IMR-90 (cell line): ENCODE results near the gene RAB40C. TPM values are rescaled to one million over a fixed set of nuclear protein-coding genes. Genes with fewer than 3 reads are reported as not detected.

ENCODE experiments used
- ATAC-seq: fragments of 200-7000 bp; cut with Tn5 transposase; 2 replicates; pipeline ENCODE4 v1.9.1; 2020; ENCODE audit warnings: low read depth, mild to moderate bottlenecking, moderate library complexity
- BruUV-seq: library from RNA; stranded (reverse); fragments of 400-500 nt; replicated peaks from 2 replicates; lab custom pipeline; 2021; lab: Mats Ljungman, UMichigan
- CTCF ChIA-PET: fragments of 300-600 bp; formaldehyde crosslinking; extraction: SDS; loops from one replicate; lab custom pipeline; 2021; ENCODE audit warnings: antibody characterized with exemption; lab: Yijun Ruan, JAX
- POLR2A ChIA-PET: fragments of 300-600 bp; sonication (Branson Sonifier 250); formaldehyde crosslinking; loops from one replicate; lab custom pipeline; 2022; ENCODE audit warnings: antibody characterized with exemption; ENCODE audit not compliant: unreplicated experiment; lab: Charles Lee
- DNase-seq: peaks from one replicate; pipeline ENCODE4 v3.0.0; 2013
- H2AFZ ChIP-seq: replicated peaks from 2 replicates; pipeline ENCODE3; 2013; ENCODE audit warnings: low read length, mild to moderate bottlenecking; ENCODE audit not compliant: poor library complexity
- H2AK5ac ChIP-seq: 2 replicates; pipeline ENCODE4 v1.6.1; 2013; ENCODE audit warnings: low read depth, low read length, inconsistent platforms
- H2AK9ac ChIP-seq: replicated peaks from 2 replicates; pipeline ENCODE3; 2013; ENCODE audit warnings: mild to moderate bottlenecking, low read depth, low read length, moderate library complexity; ENCODE audit not compliant: poor library complexity
- H2BK120ac ChIP-seq: 2 replicates; pipeline ENCODE4 v1.6.1; 2013; ENCODE audit warnings: low read depth, low read length, inconsistent platforms
- H2BK15ac ChIP-seq: 3 replicates; pipeline ENCODE4 v1.6.1; 2013; ENCODE audit warnings: low read depth, low read length, inconsistent platforms
- H2BK20ac ChIP-seq: 2 replicates; pipeline ENCODE4 v1.6.1; 2013; ENCODE audit warnings: low read depth, mild to moderate bottlenecking, inconsistent platforms, low read length, moderate library complexity
- H2BK5ac ChIP-seq: 2 replicates; pipeline ENCODE4 v1.6.1; 2013; ENCODE audit warnings: mild to moderate bottlenecking, low read depth, low read length, inconsistent platforms; ENCODE audit not compliant: poor library complexity, severe bottlenecking
- H3K14ac ChIP-seq: replicated peaks from 2 replicates; pipeline ENCODE4 v1.6.1; 2013; ENCODE audit warnings: low read depth, low read length, inconsistent platforms
- H3K18ac ChIP-seq: 2 replicates; pipeline ENCODE4 v1.6.1; 2013; ENCODE audit warnings: low read depth, low read length, control low read depth
- H3K23ac ChIP-seq: 2 replicates; pipeline ENCODE4 v1.6.1; 2013; ENCODE audit warnings: low read depth, low read length, inconsistent platforms
- H3K27ac ChIP-seq: 2 replicates; pipeline ENCODE4 v1.5.1; 2013; ENCODE audit warnings: mild to moderate bottlenecking, control low read depth, low read length; ENCODE audit not compliant: insufficient read depth
- H3K27me3 ChIP-seq: 2 replicates; pipeline ENCODE4 v1.6.1; 2013; ENCODE audit warnings: low read length; ENCODE audit not compliant: control insufficient read depth, insufficient read depth
- H3K36me3 ChIP-seq: 2 replicates; pipeline ENCODE4 v1.6.1; 2013; ENCODE audit warnings: low read length, mixed read lengths; ENCODE audit not compliant: control insufficient read depth, insufficient read depth
- H3K4ac ChIP-seq: 2 replicates; pipeline ENCODE4 v1.6.1; 2013; ENCODE audit warnings: low read depth, low read length, inconsistent platforms
- H3K4me1 ChIP-seq: 2 replicates; pipeline ENCODE4 v1.6.1; 2013; ENCODE audit warnings: low read length, mixed read lengths; ENCODE audit not compliant: control insufficient read depth, insufficient read depth
- H3K4me2 ChIP-seq: 2 replicates; pipeline ENCODE4 v1.6.1; 2013; ENCODE audit warnings: low read depth, mild to moderate bottlenecking, control low read depth, low read length, moderate library complexity
- H3K4me3 ChIP-seq: 2 replicates; pipeline ENCODE4 v1.5.1; 2013; ENCODE audit warnings: low read depth, mild to moderate bottlenecking, control low read depth, low read length, moderate library complexity; ENCODE audit not compliant: insufficient read depth
- H3K56ac ChIP-seq: 2 replicates; pipeline ENCODE4 v1.6.1; 2013; ENCODE audit warnings: low read length, inconsistent platforms; ENCODE audit not compliant: insufficient read depth; ENCODE audit errors: extremely low read depth
- H3K79me1 ChIP-seq, 2 experiments: 2 replicates each; pipeline ENCODE4 v1.6.1; 2013; ENCODE audit warnings: low read length in 2 of 2, inconsistent platforms in 1 of 2, low read depth in 1 of 2
- H3K9ac ChIP-seq: 2 replicates; pipeline ENCODE4 v1.6.1; 2013; ENCODE audit warnings: low read depth, low read length, control low read depth
- H3K9me1 ChIP-seq: 2 replicates; pipeline ENCODE4 v1.6.1; 2013; ENCODE audit warnings: low read length, inconsistent platforms; ENCODE audit not compliant: insufficient read depth
- H3K9me3 ChIP-seq: 2 replicates; pipeline ENCODE4 v1.6.1; 2013; ENCODE audit warnings: low read length; ENCODE audit not compliant: control insufficient read depth, insufficient read depth
- H4K20me1 ChIP-seq: 2 replicates; pipeline ENCODE4 v1.6.1; 2013; ENCODE audit warnings: low read length, inconsistent platforms; ENCODE audit not compliant: insufficient read depth
- H4K5ac ChIP-seq: 2 replicates; pipeline ENCODE4 v1.6.1; 2013; ENCODE audit warnings: mild to moderate bottlenecking, low read depth, low read length, control low read depth
- H4K8ac ChIP-seq, 2 experiments: 2 replicates each; pipeline ENCODE4 v1.6.1; 2013; ENCODE audit warnings: low read depth in 2 of 2, low read length in 2 of 2, control low read depth in 1 of 2, inconsistent platforms in 1 of 2
- H4K91ac ChIP-seq: 2 replicates; pipeline ENCODE4 v1.6.1; 2013; ENCODE audit warnings: low read depth, low read length, inconsistent platforms; ENCODE audit not compliant: insufficient read depth
- BHLHE40 ChIP-seq: fragments of 150-350 bp; IDR thresholded peaks from 2 replicates; pipeline ENCODE4 v1.6.1; 2016; ENCODE audit warnings: mild to moderate bottlenecking, low read depth, low read length
- CEBPB ChIP-seq: IDR thresholded peaks from 2 replicates; pipeline ENCODE4 v1.6.1; 2012; ENCODE audit warnings: low read depth, low read length, improper control_type of control experiment
- CHD1 ChIP-seq: IDR thresholded peaks from 2 replicates; pipeline ENCODE4 v1.6.1; 2012; ENCODE audit warnings: low read depth, low read length, improper control_type of control experiment
- FOS ChIP-seq: fragments of 150-350 bp; IDR thresholded peaks from 2 replicates; pipeline ENCODE4 v1.6.1; 2016; ENCODE audit warnings: low read depth, low read length
- MAFK ChIP-seq: IDR thresholded peaks from 2 replicates; pipeline ENCODE4 v1.6.1; 2012; ENCODE audit warnings: low read depth, low read length, improper control_type of control experiment
- MAZ ChIP-seq: IDR thresholded peaks from 2 replicates; pipeline ENCODE4 v1.6.1; 2012; ENCODE audit warnings: low read depth, mild to moderate bottlenecking, low read length, improper control_type of control experiment, moderate library complexity, borderline replicate concordance
- MXI1 ChIP-seq: IDR thresholded peaks from 2 replicates; pipeline ENCODE4 v1.6.1; 2012; ENCODE audit warnings: low read depth, mild to moderate bottlenecking, low read length, moderate library complexity, borderline replicate concordance
- NFE2L2 ChIP-seq: fragments of 150-350 bp; IDR thresholded peaks from 2 replicates; pipeline ENCODE4 v1.6.1; 2016; ENCODE audit warnings: low read depth, mild to moderate bottlenecking, low read length
- POLR2A ChIP-seq: IDR thresholded peaks from 2 replicates; pipeline ENCODE4 v1.6.1; 2012; ENCODE audit warnings: mild to moderate bottlenecking, low read depth, low read length
- RAD21 ChIP-seq: IDR thresholded peaks from 2 replicates; pipeline ENCODE4 v1.6.1; 2012; ENCODE audit warnings: low read length, improper control_type of control experiment
- RCOR1 ChIP-seq: IDR thresholded peaks from 2 replicates; pipeline ENCODE4 v1.6.1; 2012; ENCODE audit warnings: mild to moderate bottlenecking, low read length, improper control_type of control experiment; ENCODE audit not compliant: insufficient replicate concordance
- RFX5 ChIP-seq: IDR thresholded peaks from 2 replicates; pipeline ENCODE4 v1.8.0; 2012; ENCODE audit warnings: low read depth, mild to moderate bottlenecking, low read length, moderate library complexity
- SMC3 ChIP-seq: fragments of 150-350 bp; IDR thresholded peaks from 2 replicates; pipeline ENCODE4 v1.6.1; 2016; ENCODE audit warnings: low read depth, mild to moderate bottlenecking, antibody characterized with exemption, low read length, moderate library complexity
- WGBS, 2 experiments: methylation state at CpG; one replicate each; pipeline versions ENCODE4 v1.1.5 to v1.1.7; 2013; ENCODE audit warnings: missing lambda C conversion rate in 2 of 2; ENCODE audit not compliant: insufficient read length in 1 of 2; ENCODE audit errors: extremely low coverage in 2 of 2; 5-methylcytosine and 5-hydroxymethylcytosine counted together
- dilution Hi-C: fragments of 300-500 bp; cut with HindIII; formaldehyde crosslinking; loops from one replicate; pipeline ENCODE4 v1.14.3; 2018; ENCODE audit warnings: low sequenced_read_pairs; ENCODE audit not compliant: unreplicated experiment
- in situ Hi-C: fragments of 300-500 bp; cut with MboI; formaldehyde crosslinking; loops from 3 replicates; pipeline ENCODE4 v1.14.3; 2019; ENCODE audit warnings: low sequenced_read_pairs, inconsistent platforms, mixed read lengths
- intact Hi-C: fragments of 100-400 bp; cut with micrococcal nuclease; formaldehyde crosslinking; loops from 2 replicates; pipeline ENCODE4 v1.10.0; 2022
- polyA plus RNA-seq, 3 experiments: library from polyadenylated mRNA; depleted of rRNA; stranded (reverse); fragments of >200 nt; gene quantifications; 2 replicates each; pipeline ENCODE4 v1.2.3, GENCODE V29; 2012; ENCODE audit warnings: low replicate concordance in 1 of 3
- total RNA-seq: library from RNA; depleted of rRNA; stranded (reverse); fragments of >200 nt; gene quantifications from 2 replicates; pipeline ENCODE4 v1.2.3, GENCODE V29; 2012
- TF ChIP-seq, protein P1 (sequence below): fragments of 150-350 bp; IDR thresholded peaks from 2 replicates; pipeline ENCODE4 v1.6.1; 2017; ENCODE audit warnings: mild to moderate bottlenecking, antibody characterized with exemption, low read length, low read depth
- TF ChIP-seq, protein P2 (sequence below): conservative IDR thresholded peaks from 2 replicates; pipeline ENCODE4 v1.5.1; 2012; ENCODE audit warnings: mild to moderate bottlenecking, low read depth, low read length, improper control_type of control experiment

Gene RAB40C
- total and polyA plus RNA-seq, 2 of the 4 experiments (the other 2 are of a cell fraction), result 6.8 to 13.7 TPM

DNA sequence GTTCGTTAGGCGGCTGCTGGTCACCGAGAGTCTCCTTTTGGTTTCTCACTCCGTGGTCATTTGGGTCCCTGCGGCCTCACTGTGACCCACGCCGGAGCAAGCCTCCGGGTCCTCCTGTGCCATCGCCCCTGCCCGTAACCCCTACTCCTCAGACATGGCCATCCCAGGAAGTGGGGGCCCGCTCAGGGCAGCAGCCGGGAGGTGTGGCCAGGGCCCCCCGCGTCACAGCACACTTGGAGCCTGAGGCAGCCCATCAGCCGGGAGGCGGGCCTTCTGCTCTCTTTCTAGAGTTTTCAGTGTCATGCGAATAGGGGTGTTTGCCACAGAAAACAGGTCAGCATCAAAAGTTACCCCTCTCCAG is 33.0 kb downstream of the RAB40C start:
- H3K27me3 ChIP-seq, result no peaks in the 10 kb centered on the region
- H3K23ac ChIP-seq, result no peak overlapping the region
- ChIA-PET CTCF (no interaction called here), POLR2A (no interaction called here)
- no peak overlapping the region for H3K56ac ChIP-seq
- peaks cover 4% of the 10 kb centered on the region; the same call in 1 of the 2 replicates for H3K9me1 ChIP-seq
- no peaks in the 10 kb centered on the region for H3K9me3 ChIP-seq
- 87% methylated on average over 3 of the region's 17 CpGs; no CpG with 5 or more reads in 1 of the 2 experiments for WGBS, 2 experiments
- intact Hi-C loops, result no loop called here
- in situ Hi-C loops, result no loop called here
- H4K8ac ChIP-seq, result no peak overlapping the region
- H2AK5ac ChIP-seq, result no peak overlapping the region
- peak overlapping the region; percentile 22; the same call in 1 of the 2 replicates for H4K5ac ChIP-seq
- H3K79me1 ChIP-seq, result peaks cover 9 to 61% of the 10 kb centered on the region in 2 experiments; a peak in 2 of 4 replicates
- no peak overlapping the region for H3K9ac ChIP-seq
- H2BK5ac ChIP-seq, result peak overlapping the region; percentile 7
- H3K4me2 ChIP-seq, result no peak overlapping the region
- DNase-seq (no peak), ATAC-seq (no peak)
- peak overlapping the region; percentile 23; the same call in 1 of the 2 replicates for H3K27ac ChIP-seq
- H3K4ac ChIP-seq, result no peak overlapping the region
- H4K20me1 ChIP-seq, result peaks cover 16% of the 10 kb centered on the region
- H3K18ac ChIP-seq, result no peak overlapping the region
- peak overlapping the region; percentile 6; the same call in 1 of the 2 replicates for H4K91ac ChIP-seq
- no peak overlapping the region for H2BK15ac ChIP-seq
- H3K14ac ChIP-seq, result no peak overlapping the region
- no peak for TF ChIP-seq SMC3
- TF ChIP-seq, protein P1, sequence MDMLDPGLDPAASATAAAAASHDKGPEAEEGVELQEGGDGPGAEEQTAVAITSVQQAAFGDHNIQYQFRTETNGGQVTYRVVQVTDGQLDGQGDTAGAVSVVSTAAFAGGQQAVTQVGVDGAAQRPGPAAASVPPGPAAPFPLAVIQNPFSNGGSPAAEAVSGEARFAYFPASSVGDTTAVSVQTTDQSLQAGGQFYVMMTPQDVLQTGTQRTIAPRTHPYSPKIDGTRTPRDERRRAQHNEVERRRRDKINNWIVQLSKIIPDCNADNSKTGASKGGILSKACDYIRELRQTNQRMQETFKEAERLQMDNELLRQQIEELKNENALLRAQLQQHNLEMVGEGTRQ, result no peak
- no peak for TF ChIP-seq CEBPB
- no peak for TF ChIP-seq BHLHE40
- TF ChIP-seq RFX5, result no peak
- TF ChIP-seq MAZ, result no peak
- no peak for TF ChIP-seq FOS
- no peak for TF ChIP-seq RCOR1
- no peak for TF ChIP-seq MXI1
- TF ChIP-seq NFE2L2, result no peak
- TF ChIP-seq POLR2A, result no peak
- TF ChIP-seq MAFK, result no peak
- no peak for TF ChIP-seq CHD1
- TF ChIP-seq, protein P2, sequence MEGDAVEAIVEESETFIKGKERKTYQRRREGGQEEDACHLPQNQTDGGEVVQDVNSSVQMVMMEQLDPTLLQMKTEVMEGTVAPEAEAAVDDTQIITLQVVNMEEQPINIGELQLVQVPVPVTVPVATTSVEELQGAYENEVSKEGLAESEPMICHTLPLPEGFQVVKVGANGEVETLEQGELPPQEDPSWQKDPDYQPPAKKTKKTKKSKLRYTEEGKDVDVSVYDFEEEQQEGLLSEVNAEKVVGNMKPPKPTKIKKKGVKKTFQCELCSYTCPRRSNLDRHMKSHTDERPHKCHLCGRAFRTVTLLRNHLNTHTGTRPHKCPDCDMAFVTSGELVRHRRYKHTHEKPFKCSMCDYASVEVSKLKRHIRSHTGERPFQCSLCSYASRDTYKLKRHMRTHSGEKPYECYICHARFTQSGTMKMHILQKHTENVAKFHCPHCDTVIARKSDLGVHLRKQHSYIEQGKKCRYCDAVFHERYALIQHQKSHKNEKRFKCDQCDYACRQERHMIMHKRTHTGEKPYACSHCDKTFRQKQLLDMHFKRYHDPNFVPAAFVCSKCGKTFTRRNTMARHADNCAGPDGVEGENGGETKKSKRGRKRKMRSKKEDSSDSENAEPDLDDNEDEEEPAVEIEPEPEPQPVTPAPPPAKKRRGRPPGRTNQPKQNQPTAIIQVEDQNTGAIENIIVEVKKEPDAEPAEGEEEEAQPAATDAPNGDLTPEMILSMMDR, result no peak
- TF ChIP-seq RAD21, result no peak
- peaks cover 7% of the 10 kb centered on the region; the same call in 1 of the 2 replicates for H3K36me3 ChIP-seq
- H2AFZ ChIP-seq, result no peak overlapping the region
- H2AK9ac ChIP-seq, result no peak overlapping the region
- H3K4me1 ChIP-seq, result peaks cover 15% of the 10 kb centered on the region
- no peak overlapping the region for H2BK20ac ChIP-seq
- BruUV-seq, result no TSS peak
- H2BK120ac ChIP-seq, result no peak overlapping the region
- dilution Hi-C loops, result no loop called here
- no peak overlapping the region for H3K4me3 ChIP-seq
